Naive thymus-derived CD4-positive, alpha-beta T cell (primary cell): ENCODE measurements around the gene NOP16. TPM values are rescaled to one million over a fixed set of nuclear protein-coding genes. Genes with fewer than 3 reads are reported as not detected.

Experiments used
- ATAC-seq: fragments of 150-1000 bp; cut with Tn5 transposase; 2 replicates; pipeline ENCODE4 v1.10.0; 2021; ENCODE audit warnings: mild to moderate bottlenecking, moderate library complexity
- CTCF ChIA-PET: fragments of 350-600 bp; sonication (Branson Sonifier 250); formaldehyde crosslinking; loops from one replicate; lab custom pipeline; 2021; ENCODE audit warnings: antibody characterized with exemption; lab: Charles Lee
- POLR2A ChIA-PET: fragments of 350-600 bp; sonication (Branson Sonifier 250); formaldehyde crosslinking; loops from one replicate; lab custom pipeline; 2021; ENCODE audit warnings: antibody characterized with exemption, inconsistent platforms; lab: Charles Lee
- DNase-seq, 9 donors: peaks; one replicate each; pipeline versions ENCODE4 v3.0.0 to v3.0.0-alpha.2; 2020 to 2022; ENCODE audit warnings: mixed read lengths in 1 of 9
- H3K27ac ChIP-seq: one replicate; pipeline ENCODE4 v1.7.0; 2013; ENCODE audit warnings: mild to moderate bottlenecking, low read depth, low read length, moderate library complexity
- H3K27me3 ChIP-seq, 2 donors: one replicate each; pipeline ENCODE4 v1.7.0; 2013; ENCODE audit warnings: low read length in 2 of 2, mild to moderate bottlenecking in 2 of 2, moderate library complexity in 2 of 2; ENCODE audit not compliant: control insufficient read depth in 2 of 2, insufficient read depth in 2 of 2
- H3K36me3 ChIP-seq, 3 experiments: 1 replicate in 2 of 3; 2 replicates in 1 of 3; pipeline ENCODE4 v1.7.0; 2013; ENCODE audit warnings: low read length in 3 of 3, mild to moderate bottlenecking in 3 of 3, moderate library complexity in 1 of 3; ENCODE audit not compliant: insufficient read depth in 3 of 3, control insufficient read depth in 2 of 3
- H3K4me1 ChIP-seq, 2 donors: one replicate each; pipeline ENCODE4 v1.7.0; 2013; ENCODE audit warnings: low read length in 2 of 2, mild to moderate bottlenecking in 2 of 2, moderate library complexity in 1 of 2; ENCODE audit not compliant: control insufficient read depth in 2 of 2, insufficient read depth in 2 of 2
- H3K4me3 ChIP-seq: 2 replicates; pipeline ENCODE4 v1.7.0; 2013; ENCODE audit warnings: mild to moderate bottlenecking, low read length
- H3K9me3 ChIP-seq, 3 experiments: 1 replicate in 2 of 3; 2 replicates in 1 of 3; pipeline ENCODE4 v1.7.0; 2013; ENCODE audit warnings: low read length in 3 of 3; ENCODE audit not compliant: control insufficient read depth in 2 of 3
- H3K27ac Mint-ChIP-seq, 9 donors: one replicate each; pipeline ENCODE4 v1.8.0; 2020 to 2022; ENCODE audit warnings: mixed read lengths in 9 of 9, mild to moderate bottlenecking in 8 of 9, moderate library complexity in 5 of 9, inconsistent platforms in 2 of 9
- H3K27me3 Mint-ChIP-seq, 5 donors: one replicate each; pipeline ENCODE4 v1.8.0; 2021 to 2022; ENCODE audit warnings: mixed read lengths in 5 of 5, mild to moderate bottlenecking in 1 of 5
- H3K36me3 Mint-ChIP-seq, 5 donors: one replicate each; pipeline ENCODE4 v1.8.0; 2020 to 2022; ENCODE audit warnings: mixed read lengths in 5 of 5, mild to moderate bottlenecking in 3 of 5, inconsistent platforms in 1 of 5
- H3K4me1 Mint-ChIP-seq, 7 donors: one replicate each; pipeline ENCODE4 v1.8.0; 2020 to 2022; ENCODE audit warnings: mixed read lengths in 7 of 7, mild to moderate bottlenecking in 3 of 7, inconsistent platforms in 1 of 7
- H3K4me3 Mint-ChIP-seq, 10 donors: one replicate each; pipeline ENCODE4 v1.8.0; 2020 to 2022; ENCODE audit warnings: mild to moderate bottlenecking in 10 of 10, mixed read lengths in 10 of 10, moderate library complexity in 6 of 10, inconsistent platforms in 2 of 10
- H3K9me3 Mint-ChIP-seq, 11 donors: one replicate each; pipeline ENCODE4 v1.8.0; 2020 to 2022; ENCODE audit warnings: mixed read lengths in 11 of 11, mild to moderate bottlenecking in 4 of 11, inconsistent platforms in 1 of 11, moderate library complexity in 1 of 11
- intact Hi-C, 2 donors: fragments of 100-400 bp; cut with micrococcal nuclease; formaldehyde crosslinking; loops; one replicate each; pipeline ENCODE4 v1.15.1; 2023
- polyA plus RNA-seq, 2 donors: library from polyadenylated mRNA; unstranded; fragments of 300-500 nt; fragmentation: Illumina TruSeq; gene quantifications; one replicate each; pipeline ENCODE4 v1.2.3, GENCODE V29; 2021
- total RNA-seq, 6 experiments: library from RNA in 5 of 6; stranded (reverse) in 5 of 6; gene quantifications; 1 replicate in 5 of 6; 2 replicates in 1 of 6; pipeline ENCODE4 v1.2.3 and lab custom pipeline; 2021 to 2026

NOP16 gene
- total and polyA plus RNA-seq, 7 experiments from 2014 or later: 12.8 to 42.2 (median 22.3) TPM

- POLR2A ChIA-PET: no interaction called here
- Histone ChIP-seq H3K9me3 (no peaks in the 10 kb centered on the region), H3K36me3 (peaks cover 0 to 50% (median 5%) of the 10 kb centered on the region in 3 experiments), H3K27me3 (no peaks in the 10 kb centered on the region), H3K4me1 (peaks cover 0 to 2% of the 10 kb centered on the region in 2 donors), H3K4me3 (no peak overlapping the region), H3K27ac (no peak overlapping the region)
- ATAC-seq (no peak), DNase-seq (no peak)
- Mint-ChIP-seq H3K4me3 (no peak overlapping the region), H3K27me3 (no peaks in the 10 kb centered on the region), H3K4me1 (peaks cover 0 to 10% (median 9%) of the 10 kb centered on the region in 7 donors), H3K9me3 (no peaks in the 10 kb centered on the region), H3K36me3 (peaks cover 3 to 39% (median 14%) of the 10 kb centered on the region in 5 donors), H3K27ac (no peak overlapping the region)
- intact Hi-C loops: loop anchor here in 1 of 2 donors (10.0 kb wide), 1 partner anchor 147 kb away; the partner anchor contains the start of gene SIMC1
- CTCF ChIA-PET: no interaction called here
Measured at GRCh38 chr5:176381423-176381822, 7.0 kb downstream of the NOP16 start.

- no peak overlapping the region for H3K4me3 ChIP-seq
- H3K27ac Mint-ChIP-seq: peak overlapping the region in 2 of 9 donors; percentile 52 to 53
- POLR2A ChIA-PET: interaction anchor here (1.0 kb wide), 1 partner anchor 18 kb away, joined by 4 read pairs; the partner anchor contains the start of gene KIAA1191
- no peaks in the 10 kb centered on the region for H3K9me3 ChIP-seq
- H3K4me1 ChIP-seq: no peaks in the 10 kb centered on the region
- H3K27me3 ChIP-seq: no peaks in the 10 kb centered on the region
- DNase-seq: no peak
- intact Hi-C loops: loop anchor here in 1 of 2 donors (10.0 kb wide), 1 partner anchor 145 kb away; the partner anchor contains the start of gene SIMC1
- H3K27me3 Mint-ChIP-seq: no peaks in the 10 kb centered on the region
- no peak for ATAC-seq
- CTCF ChIA-PET: no interaction called here
- peaks cover 0 to 32% (median 14%) of the 10 kb centered on the region in 5 donors for H3K36me3 Mint-ChIP-seq
- H3K36me3 ChIP-seq: peaks cover 0 to 40% (median 3%) of the 10 kb centered on the region in 3 experiments
- H3K4me3 Mint-ChIP-seq: no peak overlapping the region
- H3K4me1 Mint-ChIP-seq: no peaks in the 10 kb centered on the region
- H3K9me3 Mint-ChIP-seq: no peaks in the 10 kb centered on the region
- no peak overlapping the region for H3K27ac ChIP-seq
Measured at GRCh38 chr5:176379881-176380280, 8.5 kb downstream of the NOP16 start.

- intact Hi-C loops: no loop called here
- ATAC-seq: peak; percentile 52
Measured at GRCh38 chr5:176373100-176373818, 15.1 kb downstream of the NOP16 start.

GRCh38 chr5:176371621-176372539, 16.5 kb downstream of the NOP16 start:
- DNase-seq: no peak
- H3K27me3 Mint-ChIP-seq: no peaks in the 10 kb centered on the region
- no peak overlapping the region for H3K27ac ChIP-seq
- H3K27me3 ChIP-seq: no peaks in the 10 kb centered on the region
- H3K4me3 Mint-ChIP-seq: no peak overlapping the region
- peaks cover 0 to 2% (median 0%) of the 10 kb centered on the region in 11 donors for H3K9me3 Mint-ChIP-seq
- peaks cover 0 to 16% (median 7%) of the 10 kb centered on the region in 5 donors for H3K36me3 Mint-ChIP-seq
- H3K9me3 ChIP-seq: no peaks in the 10 kb centered on the region
- no peak overlapping the region for H3K4me3 ChIP-seq
- intact Hi-C loops: no loop called here
- H3K4me1 ChIP-seq: no peaks in the 10 kb centered on the region
- H3K36me3 ChIP-seq: peaks cover 0 to 9% (median 0%) of the 10 kb centered on the region in 3 experiments
- ChIA-PET POLR2A (interaction anchor here (0.7 to 1.4 kb wide), 2 partner anchors 10 to 547 kb away, joined by 3 to 6 read pairs; partner anchors contain the start of gene KIAA1191), CTCF (no interaction called here)
- peak; percentile 66 for ATAC-seq
- peaks cover 0 to 11% (median 7%) of the 10 kb centered on the region in 7 donors for H3K4me1 Mint-ChIP-seq
- H3K27ac Mint-ChIP-seq: peak overlapping the region in 2 of 9 donors; percentile 56 to 70

More at GRCh38 chr5:176373100-176373818, 15.1 kb downstream of the NOP16 start:
- H3K27me3 ChIP-seq: no peaks in the 10 kb centered on the region
- Mint-ChIP-seq H3K9me3 (no peaks in the 10 kb centered on the region), H3K27ac (peak overlapping the region in 2 of 9 donors; percentile 25 to 57), H3K4me3 (no peak overlapping the region), H3K36me3 (peaks cover 0 to 7% (median 0%) of the 10 kb centered on the region in 5 donors), H3K27me3 (no peaks in the 10 kb centered on the region), H3K4me1 (peaks cover 0 to 3% (median 0%) of the 10 kb centered on the region in 7 donors)
- H3K27ac ChIP-seq: no peak overlapping the region
- DNase-seq: no peak
- POLR2A ChIA-PET: no interaction called here
- CTCF ChIA-PET: no interaction called here
- H3K36me3 ChIP-seq: peaks cover 0 to 9% (median 0%) of the 10 kb centered on the region in 3 experiments
- no peak overlapping the region for H3K4me3 ChIP-seq
- no peaks in the 10 kb centered on the region for H3K9me3 ChIP-seq
- no peaks in the 10 kb centered on the region for H3K4me1 ChIP-seq

GRCh38 chr5:176369934-176370711, 18.3 kb downstream of the NOP16 start:
- Histone ChIP-seq H3K27ac (no peak overlapping the region), H3K4me1 (peaks cover 0 to 6% of the 10 kb centered on the region in 2 donors), H3K36me3 (peaks cover 0 to 9% (median 0%) of the 10 kb centered on the region in 3 experiments), H3K9me3 (no peaks in the 10 kb centered on the region), H3K4me3 (no peak overlapping the region), H3K27me3 (no peaks in the 10 kb centered on the region)
- H3K9me3 Mint-ChIP-seq: peaks cover 0 to 2% (median 0%) of the 10 kb centered on the region in 11 donors
- no peaks in the 10 kb centered on the region for H3K27me3 Mint-ChIP-seq
- no peak overlapping the region for H3K27ac Mint-ChIP-seq
- ChIA-PET CTCF (no interaction called here), POLR2A (interaction anchor here (0.7 to 1.1 kb wide), 2 partner anchors 9 to 17 kb away, joined by 3 read pairs; no protein-coding TSS in a partner anchor)
- H3K4me3 Mint-ChIP-seq: no peak overlapping the region
- intact Hi-C loops: loop anchor here (10.0 kb wide), 3 partner anchors 575 to 1835 kb away; partner anchors contain the start of genes HNRNPAB (in 1 of the 2) and HRH2 (in 1 of the 2)
- H3K4me1 Mint-ChIP-seq: peaks cover 5 to 15% (median 8%) of the 10 kb centered on the region in 7 donors
- H3K36me3 Mint-ChIP-seq: peaks cover 0 to 16% (median 7%) of the 10 kb centered on the region in 5 donors
- ATAC-seq: no peak
- DNase-seq: no peak
